D721Med (cell line): ENCODE measurements around the gene LIMK1.

Source experiments
- DNase-seq: peaks from one replicate; pipeline ENCODE4 v3.0.0; 2011; ENCODE audit warnings: low spot score; ENCODE audit not compliant: insufficient read length
- FAIRE-seq: peaks from 2 replicates; lab custom pipeline; 2011; peaks lifted over from hg19 to GRCh38; lab: Jason Lieb, UNC
- CTCF ChIP-seq: IDR thresholded peaks from 2 replicates; pipeline ENCODE4 v1.5.1; 2012; ENCODE audit warnings: mild to moderate bottlenecking, control low read depth; ENCODE audit not compliant: insufficient read depth; ENCODE audit errors: missing control alignments

The LIMK1 gene

DNA sequence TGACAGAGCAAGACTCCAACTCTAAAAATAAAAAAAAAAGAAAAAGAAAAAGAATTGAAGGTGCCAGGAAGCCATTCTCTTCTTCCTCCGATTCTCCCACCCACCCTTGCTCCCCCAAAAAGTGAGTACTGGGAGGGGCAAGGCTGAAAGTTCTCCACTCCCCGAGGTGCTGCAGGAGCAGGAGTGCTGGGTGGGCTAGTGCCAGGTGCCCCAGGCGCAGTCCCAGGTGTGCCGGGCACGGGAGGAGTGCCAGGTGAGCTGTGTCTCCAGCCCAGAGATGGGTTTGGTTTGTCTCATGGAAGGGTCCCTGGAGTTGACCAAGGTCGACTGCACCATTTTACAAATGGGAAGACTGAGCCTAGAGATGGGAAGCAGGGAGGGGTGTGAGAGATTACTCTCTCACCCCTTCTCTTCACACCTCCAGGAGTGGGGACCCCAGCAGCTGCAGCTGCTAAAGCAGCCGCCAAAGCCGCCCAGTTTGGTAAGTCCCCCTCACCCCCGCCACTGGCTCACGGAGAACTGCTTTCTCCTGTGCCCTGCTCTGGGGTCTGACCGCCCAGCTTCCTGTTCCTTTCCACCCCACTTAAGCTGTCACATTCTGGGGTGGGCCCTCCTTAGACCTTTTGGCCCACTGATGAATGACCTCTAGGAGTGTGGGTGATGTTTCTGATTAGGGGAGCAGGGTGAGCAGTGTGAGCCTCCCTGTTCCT is 26.2 kb upstream of the LIMK1 start:
- no peak for FAIRE-seq
- DNase-seq, result no peak
- TF ChIP-seq CTCF, result no peak

DNA sequence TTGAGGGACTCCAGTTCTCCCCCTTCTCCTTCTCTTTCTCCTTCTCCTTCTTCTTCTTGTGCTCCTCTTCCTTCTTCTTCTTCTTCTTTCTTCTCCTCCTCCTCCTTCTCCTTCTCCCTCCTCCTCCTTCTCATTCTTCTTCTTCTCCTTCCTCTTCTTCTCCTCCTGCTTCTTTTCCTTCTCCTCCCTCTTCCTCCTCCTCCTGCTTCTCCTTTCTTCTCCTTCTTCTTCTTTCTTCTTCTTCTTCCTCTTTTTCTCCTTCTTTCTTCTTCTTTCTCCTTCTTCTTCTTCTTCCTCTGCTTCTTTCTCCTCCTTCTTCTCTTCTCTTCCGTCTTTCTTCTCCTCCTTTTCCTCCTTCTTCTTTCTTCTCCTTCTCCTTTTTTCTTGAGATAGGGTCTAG is 25.6 kb upstream of the LIMK1 start:
- DNase-seq (no peak), FAIRE-seq (no peak)
- TF ChIP-seq CTCF, result no peak

- no peak for FAIRE-seq
- TF ChIP-seq CTCF, result no peak
- DNase-seq, result no peak
Observed at GRCh38 chr7:74058486-74058885, 25.1 kb upstream of the LIMK1 start.

DNA sequence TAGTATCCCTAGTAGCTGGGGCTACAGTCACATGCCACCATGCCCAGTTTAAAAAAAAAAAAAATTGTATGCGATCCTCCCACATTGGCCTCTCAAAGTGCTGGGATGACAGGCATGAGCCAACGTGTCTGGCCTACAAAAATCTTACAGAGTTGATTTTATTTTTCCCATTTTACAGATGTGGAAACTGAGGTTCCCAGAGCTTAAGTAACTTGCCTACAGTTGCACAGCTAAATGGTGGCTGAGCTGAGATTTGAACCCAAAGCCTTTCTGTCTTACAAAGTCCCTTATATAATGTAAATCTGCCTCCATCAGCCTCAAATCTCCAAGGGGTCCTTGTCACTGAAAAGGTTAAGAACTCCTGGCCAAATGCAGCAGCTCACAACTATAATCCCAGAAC is 24.6 kb upstream of the LIMK1 start:
- DNase-seq, result no peak
- no peak for TF ChIP-seq CTCF
- FAIRE-seq, result no peak

DNA sequence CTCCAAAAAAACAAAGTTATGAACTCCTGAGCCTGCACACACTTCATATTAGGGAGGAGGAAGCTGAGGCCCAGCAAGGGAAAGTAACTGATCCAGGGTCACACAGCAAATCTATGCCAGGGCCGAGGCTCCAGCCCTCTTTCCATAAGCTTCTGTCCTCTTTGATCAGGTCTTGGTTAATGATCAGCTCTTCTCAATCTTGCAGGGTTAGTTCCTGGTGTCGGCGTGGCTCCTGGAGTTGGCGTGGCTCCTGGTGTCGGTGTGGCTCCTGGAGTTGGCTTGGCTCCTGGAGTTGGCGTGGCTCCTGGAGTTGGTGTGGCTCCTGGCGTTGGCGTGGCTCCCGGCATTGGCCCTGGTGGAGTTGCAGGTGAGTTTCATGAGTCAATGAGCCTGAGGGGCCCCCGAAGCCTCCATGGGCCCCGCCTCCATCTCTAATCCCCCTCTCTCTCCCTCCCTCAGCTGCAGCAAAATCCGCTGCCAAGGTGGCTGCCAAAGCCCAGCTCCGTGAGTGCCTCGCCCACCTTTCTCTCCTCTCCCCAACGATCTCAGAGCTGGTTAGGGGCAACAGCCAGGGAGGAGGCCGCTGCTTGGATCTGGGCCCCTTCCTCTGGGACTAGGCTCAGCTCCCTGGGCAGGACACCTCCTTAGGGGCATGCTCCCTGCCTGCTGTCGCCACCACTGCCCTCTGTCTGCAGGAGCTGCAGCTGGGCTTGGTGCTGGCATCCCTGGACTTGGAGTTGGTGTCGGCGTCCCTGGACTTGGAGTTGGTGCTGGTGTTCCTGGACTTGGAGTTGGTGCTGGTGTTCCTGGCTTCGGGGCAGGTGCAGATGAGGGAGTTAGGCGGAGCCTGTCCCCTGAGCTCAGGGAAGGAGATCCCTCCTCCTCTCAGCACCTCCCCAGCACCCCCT is 23.7 kb upstream of the LIMK1 start:
- FAIRE-seq (no peak), DNase-seq (no peak)
- TF ChIP-seq CTCF, result no peak

DNA sequence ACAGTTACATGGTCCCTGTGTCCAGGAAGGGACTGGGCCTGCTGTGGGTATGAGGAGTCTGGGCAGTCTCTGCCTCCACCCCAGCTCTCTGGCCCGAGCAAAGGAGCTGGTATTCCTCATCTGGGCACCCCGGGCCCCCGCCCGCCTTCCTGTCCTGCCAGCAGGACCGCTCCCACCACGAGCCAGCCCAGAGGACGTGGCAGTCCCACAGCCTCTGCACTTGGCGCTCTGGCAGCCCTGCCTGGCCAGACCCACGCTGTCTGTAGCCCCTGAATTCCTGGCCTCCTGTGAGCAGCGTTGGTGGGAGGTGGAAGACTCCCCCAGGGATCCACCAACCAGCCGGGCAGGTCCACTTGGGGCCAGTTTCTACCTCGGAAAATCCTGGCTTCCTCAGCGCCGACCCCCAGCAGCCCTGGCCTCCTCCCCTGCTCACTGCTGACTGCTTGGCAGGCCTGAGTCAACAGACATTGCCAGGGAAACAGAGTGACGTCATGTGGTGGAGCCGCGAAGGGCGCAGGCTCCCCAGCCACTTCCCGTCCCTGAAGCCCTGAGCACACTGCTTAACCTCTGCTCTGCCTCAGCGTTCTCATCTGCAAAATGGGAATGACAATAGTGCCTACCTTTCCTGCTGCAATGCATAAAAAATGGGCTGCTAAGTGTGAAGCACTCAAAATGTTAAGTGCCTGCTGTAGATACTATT is 21.6 kb upstream of the LIMK1 start:
- no peak for DNase-seq
- no peak for TF ChIP-seq CTCF
- FAIRE-seq, result no peak
